IMR-90 (cell line): ENCODE measurements around the gene LDLRAD4. TPM values are rescaled to one million over a fixed set of nuclear protein-coding genes. Genes with fewer than 3 reads are reported as not detected.

ENCODE experiments used
- ATAC-seq: fragments of 200-7000 bp; cut with Tn5 transposase; 2 replicates; pipeline ENCODE4 v1.9.1; 2020; ENCODE audit warnings: low read depth, mild to moderate bottlenecking, moderate library complexity
- BruUV-seq: library from RNA; stranded (reverse); fragments of 400-500 nt; replicated peaks from 2 replicates; lab custom pipeline; 2021; lab: Mats Ljungman, UMichigan
- CTCF ChIA-PET: fragments of 300-600 bp; formaldehyde crosslinking; extraction: SDS; loops from one replicate; lab custom pipeline; 2021; ENCODE audit warnings: antibody characterized with exemption; lab: Yijun Ruan, JAX
- POLR2A ChIA-PET: fragments of 300-600 bp; sonication (Branson Sonifier 250); formaldehyde crosslinking; loops from one replicate; lab custom pipeline; 2022; ENCODE audit warnings: antibody characterized with exemption; ENCODE audit not compliant: unreplicated experiment; lab: Charles Lee
- DNase-seq: peaks from one replicate; pipeline ENCODE4 v3.0.0; 2013
- H2AFZ ChIP-seq: replicated peaks from 2 replicates; pipeline ENCODE3; 2013; ENCODE audit warnings: low read length, mild to moderate bottlenecking; ENCODE audit not compliant: poor library complexity
- H2AK5ac ChIP-seq: 2 replicates; pipeline ENCODE4 v1.6.1; 2013; ENCODE audit warnings: low read depth, low read length, inconsistent platforms
- H2AK9ac ChIP-seq: replicated peaks from 2 replicates; pipeline ENCODE3; 2013; ENCODE audit warnings: mild to moderate bottlenecking, low read depth, low read length, moderate library complexity; ENCODE audit not compliant: poor library complexity
- H2BK120ac ChIP-seq: 2 replicates; pipeline ENCODE4 v1.6.1; 2013; ENCODE audit warnings: low read depth, low read length, inconsistent platforms
- H2BK15ac ChIP-seq: 3 replicates; pipeline ENCODE4 v1.6.1; 2013; ENCODE audit warnings: low read depth, low read length, inconsistent platforms
- H2BK20ac ChIP-seq: 2 replicates; pipeline ENCODE4 v1.6.1; 2013; ENCODE audit warnings: low read depth, mild to moderate bottlenecking, inconsistent platforms, low read length, moderate library complexity
- H2BK5ac ChIP-seq: 2 replicates; pipeline ENCODE4 v1.6.1; 2013; ENCODE audit warnings: mild to moderate bottlenecking, low read depth, low read length, inconsistent platforms; ENCODE audit not compliant: poor library complexity, severe bottlenecking
- H3K14ac ChIP-seq: replicated peaks from 2 replicates; pipeline ENCODE4 v1.6.1; 2013; ENCODE audit warnings: low read depth, low read length, inconsistent platforms
- H3K18ac ChIP-seq: 2 replicates; pipeline ENCODE4 v1.6.1; 2013; ENCODE audit warnings: low read depth, low read length, control low read depth
- H3K23ac ChIP-seq: 2 replicates; pipeline ENCODE4 v1.6.1; 2013; ENCODE audit warnings: low read depth, low read length, inconsistent platforms
- H3K27ac ChIP-seq: 2 replicates; pipeline ENCODE4 v1.5.1; 2013; ENCODE audit warnings: mild to moderate bottlenecking, control low read depth, low read length; ENCODE audit not compliant: insufficient read depth
- H3K27me3 ChIP-seq: 2 replicates; pipeline ENCODE4 v1.6.1; 2013; ENCODE audit warnings: low read length; ENCODE audit not compliant: control insufficient read depth, insufficient read depth
- H3K36me3 ChIP-seq: 2 replicates; pipeline ENCODE4 v1.6.1; 2013; ENCODE audit warnings: low read length, mixed read lengths; ENCODE audit not compliant: control insufficient read depth, insufficient read depth
- H3K4ac ChIP-seq: 2 replicates; pipeline ENCODE4 v1.6.1; 2013; ENCODE audit warnings: low read depth, low read length, inconsistent platforms
- H3K4me1 ChIP-seq: 2 replicates; pipeline ENCODE4 v1.6.1; 2013; ENCODE audit warnings: low read length, mixed read lengths; ENCODE audit not compliant: control insufficient read depth, insufficient read depth
- H3K4me2 ChIP-seq: 2 replicates; pipeline ENCODE4 v1.6.1; 2013; ENCODE audit warnings: low read depth, mild to moderate bottlenecking, control low read depth, low read length, moderate library complexity
- H3K4me3 ChIP-seq: 2 replicates; pipeline ENCODE4 v1.5.1; 2013; ENCODE audit warnings: low read depth, mild to moderate bottlenecking, control low read depth, low read length, moderate library complexity; ENCODE audit not compliant: insufficient read depth
- H3K56ac ChIP-seq: 2 replicates; pipeline ENCODE4 v1.6.1; 2013; ENCODE audit warnings: low read length, inconsistent platforms; ENCODE audit not compliant: insufficient read depth; ENCODE audit errors: extremely low read depth
- H3K79me1 ChIP-seq, 2 experiments: 2 replicates each; pipeline ENCODE4 v1.6.1; 2013; ENCODE audit warnings: low read length in 2 of 2, inconsistent platforms in 1 of 2, low read depth in 1 of 2
- H3K9ac ChIP-seq: 2 replicates; pipeline ENCODE4 v1.6.1; 2013; ENCODE audit warnings: low read depth, low read length, control low read depth
- H3K9me1 ChIP-seq: 2 replicates; pipeline ENCODE4 v1.6.1; 2013; ENCODE audit warnings: low read length, inconsistent platforms; ENCODE audit not compliant: insufficient read depth
- H3K9me3 ChIP-seq: 2 replicates; pipeline ENCODE4 v1.6.1; 2013; ENCODE audit warnings: low read length; ENCODE audit not compliant: control insufficient read depth, insufficient read depth
- H4K20me1 ChIP-seq: 2 replicates; pipeline ENCODE4 v1.6.1; 2013; ENCODE audit warnings: low read length, inconsistent platforms; ENCODE audit not compliant: insufficient read depth
- H4K5ac ChIP-seq: 2 replicates; pipeline ENCODE4 v1.6.1; 2013; ENCODE audit warnings: mild to moderate bottlenecking, low read depth, low read length, control low read depth
- H4K8ac ChIP-seq, 2 experiments: 2 replicates each; pipeline ENCODE4 v1.6.1; 2013; ENCODE audit warnings: low read depth in 2 of 2, low read length in 2 of 2, control low read depth in 1 of 2, inconsistent platforms in 1 of 2
- H4K91ac ChIP-seq: 2 replicates; pipeline ENCODE4 v1.6.1; 2013; ENCODE audit warnings: low read depth, low read length, inconsistent platforms; ENCODE audit not compliant: insufficient read depth
- BHLHE40 ChIP-seq: fragments of 150-350 bp; IDR thresholded peaks from 2 replicates; pipeline ENCODE4 v1.6.1; 2016; ENCODE audit warnings: mild to moderate bottlenecking, low read depth, low read length
- CEBPB ChIP-seq: IDR thresholded peaks from 2 replicates; pipeline ENCODE4 v1.6.1; 2012; ENCODE audit warnings: low read depth, low read length, improper control_type of control experiment
- ELK1 ChIP-seq: fragments of 150-350 bp; IDR thresholded peaks from 2 replicates; pipeline ENCODE4 v1.6.1; 2016; ENCODE audit warnings: low read depth, mild to moderate bottlenecking, low read length, moderate library complexity, borderline replicate concordance
- FOS ChIP-seq: fragments of 150-350 bp; IDR thresholded peaks from 2 replicates; pipeline ENCODE4 v1.6.1; 2016; ENCODE audit warnings: low read depth, low read length
- MAZ ChIP-seq: IDR thresholded peaks from 2 replicates; pipeline ENCODE4 v1.6.1; 2012; ENCODE audit warnings: low read depth, mild to moderate bottlenecking, low read length, improper control_type of control experiment, moderate library complexity, borderline replicate concordance
- MXI1 ChIP-seq: IDR thresholded peaks from 2 replicates; pipeline ENCODE4 v1.6.1; 2012; ENCODE audit warnings: low read depth, mild to moderate bottlenecking, low read length, moderate library complexity, borderline replicate concordance
- NFE2L2 ChIP-seq: fragments of 150-350 bp; IDR thresholded peaks from 2 replicates; pipeline ENCODE4 v1.6.1; 2016; ENCODE audit warnings: low read depth, mild to moderate bottlenecking, low read length
- RAD21 ChIP-seq: IDR thresholded peaks from 2 replicates; pipeline ENCODE4 v1.6.1; 2012; ENCODE audit warnings: low read length, improper control_type of control experiment
- RCOR1 ChIP-seq: IDR thresholded peaks from 2 replicates; pipeline ENCODE4 v1.6.1; 2012; ENCODE audit warnings: mild to moderate bottlenecking, low read length, improper control_type of control experiment; ENCODE audit not compliant: insufficient replicate concordance
- RFX5 ChIP-seq: IDR thresholded peaks from 2 replicates; pipeline ENCODE4 v1.8.0; 2012; ENCODE audit warnings: low read depth, mild to moderate bottlenecking, low read length, moderate library complexity
- USF2 ChIP-seq: fragments of 150-350 bp; IDR thresholded peaks from 2 replicates; pipeline ENCODE4 v1.6.1; 2017; ENCODE audit warnings: mild to moderate bottlenecking, antibody characterized with exemption, low read length, low read depth
- WGBS, 2 experiments: methylation state at CpG; one replicate each; pipeline versions ENCODE4 v1.1.5 to v1.1.7; 2013; ENCODE audit warnings: missing lambda C conversion rate in 2 of 2; ENCODE audit not compliant: insufficient read length in 1 of 2; ENCODE audit errors: extremely low coverage in 2 of 2; 5-methylcytosine and 5-hydroxymethylcytosine counted together
- dilution Hi-C: fragments of 300-500 bp; cut with HindIII; formaldehyde crosslinking; loops from one replicate; pipeline ENCODE4 v1.14.3; 2018; ENCODE audit warnings: low sequenced_read_pairs; ENCODE audit not compliant: unreplicated experiment
- in situ Hi-C: fragments of 300-500 bp; cut with MboI; formaldehyde crosslinking; loops from 3 replicates; pipeline ENCODE4 v1.14.3; 2019; ENCODE audit warnings: low sequenced_read_pairs, inconsistent platforms, mixed read lengths
- intact Hi-C: fragments of 100-400 bp; cut with micrococcal nuclease; formaldehyde crosslinking; loops from 2 replicates; pipeline ENCODE4 v1.10.0; 2022
- polyA plus RNA-seq, 3 experiments: library from polyadenylated mRNA; depleted of rRNA; stranded (reverse); fragments of >200 nt; gene quantifications; 2 replicates each; pipeline ENCODE4 v1.2.3, GENCODE V29; 2012; ENCODE audit warnings: low replicate concordance in 1 of 3
- total RNA-seq: library from RNA; depleted of rRNA; stranded (reverse); fragments of >200 nt; gene quantifications from 2 replicates; pipeline ENCODE4 v1.2.3, GENCODE V29; 2012

Gene LDLRAD4
- total and polyA plus RNA-seq, 2 of the 4 experiments (the other 2 are of a cell fraction) = not detected

- TF ChIP-seq MAZ (no peak), MXI1 (no peak), RAD21 (no peak), RFX5 (no peak)
Measured at GRCh38 chr18:13267431-13267873, 48.9 kb downstream of the LDLRAD4 start (continued).

GRCh38 chr18:13268158-13269012 lies 49.8 kb downstream of the LDLRAD4 start:
- H3K9me1 ChIP-seq = no peaks in the 10 kb centered on the region
- no peak overlapping the region for H2BK120ac ChIP-seq
- TF ChIP-seq NFE2L2 = no peak
- TF ChIP-seq USF2 = no peak
- no peak for TF ChIP-seq ELK1
- TF ChIP-seq MXI1 = no peak
- no peak for TF ChIP-seq BHLHE40
- TF ChIP-seq CEBPB = no peak
- no peak for TF ChIP-seq MAZ
- no peak for TF ChIP-seq RFX5
- no peak for TF ChIP-seq FOS
- no peak for TF ChIP-seq RCOR1
- POLR2A ChIA-PET = no interaction called here
- no peaks in the 10 kb centered on the region for H4K20me1 ChIP-seq
- intact Hi-C loops = no loop called here
- no peak overlapping the region for H3K23ac ChIP-seq
- H3K9ac ChIP-seq = no peak overlapping the region
- no peak overlapping the region for H4K91ac ChIP-seq
- H3K4me1 ChIP-seq = no peaks in the 10 kb centered on the region
- H2BK5ac ChIP-seq = no peak overlapping the region
- no peak overlapping the region for H2AK5ac ChIP-seq
- no peak overlapping the region for H2AK9ac ChIP-seq
- no peaks in the 10 kb centered on the region for H3K9me3 ChIP-seq
- in situ Hi-C loops = no loop called here
- H3K56ac ChIP-seq = no peak overlapping the region
- no peak overlapping the region for H3K18ac ChIP-seq
- H3K4me3 ChIP-seq = no peak overlapping the region
- no peak overlapping the region for H2BK20ac ChIP-seq
- H3K4me2 ChIP-seq = no peak overlapping the region
- no CpG with 5 or more reads among the region's 9 CpGs for WGBS, 2 experiments
- no peak overlapping the region for H2AFZ ChIP-seq
- H4K8ac ChIP-seq = no peak overlapping the region
- no TSS peak for BruUV-seq
- no peak overlapping the region for H3K4ac ChIP-seq
- dilution Hi-C loops = no loop called here
- no peak overlapping the region for H3K14ac ChIP-seq
- no peaks in the 10 kb centered on the region for H3K79me1 ChIP-seq
- peak; percentile 32; the same call in 1 of the 2 replicates for ATAC-seq
- CTCF ChIA-PET = no interaction called here
- no peak overlapping the region for H4K5ac ChIP-seq
- peaks cover 8% of the 10 kb centered on the region; the same call in 1 of the 2 replicates for H3K27me3 ChIP-seq
- H3K27ac ChIP-seq = no peak overlapping the region
- no peaks in the 10 kb centered on the region for H3K36me3 ChIP-seq
- no peak overlapping the region for H2BK15ac ChIP-seq
- DNase-seq = peak; percentile 24
